GM10248 (cell line): Measurements from ENCODE around the gene ZNF688.
A peak's percentile ranks its signal among the peaks of the same experiment; 100 is the strongest.

Experiments
- CTCF ChIA-PET: fragments of 300-600 bp; sonication (Branson Sonifier 250); formaldehyde crosslinking; extraction: SDS; loops from one replicate; lab custom pipeline; 2021; ENCODE audit warnings: antibody characterized with exemption; lab: Yijun Ruan, JAX
- POLR2A ChIA-PET: fragments of 350-650 bp; sonication (Branson Sonifier 250); formaldehyde crosslinking; extraction: SDS; loops from one replicate; lab custom pipeline; 2020; ENCODE audit warnings: antibody characterized with exemption; lab: Yijun Ruan, JAX
- DNase-seq: peaks from one replicate; pipeline ENCODE4 v3.0.0; 2012; ENCODE audit errors: extremely low spot score
- CTCF ChIP-seq: IDR thresholded peaks from 2 replicates; pipeline ENCODE4 v1.5.1; 2012; ENCODE audit warnings: mild to moderate bottlenecking, low read depth; ENCODE audit errors: extremely low read depth, missing control alignments, control extremely low read depth

The ZNF688 gene

DNA sequence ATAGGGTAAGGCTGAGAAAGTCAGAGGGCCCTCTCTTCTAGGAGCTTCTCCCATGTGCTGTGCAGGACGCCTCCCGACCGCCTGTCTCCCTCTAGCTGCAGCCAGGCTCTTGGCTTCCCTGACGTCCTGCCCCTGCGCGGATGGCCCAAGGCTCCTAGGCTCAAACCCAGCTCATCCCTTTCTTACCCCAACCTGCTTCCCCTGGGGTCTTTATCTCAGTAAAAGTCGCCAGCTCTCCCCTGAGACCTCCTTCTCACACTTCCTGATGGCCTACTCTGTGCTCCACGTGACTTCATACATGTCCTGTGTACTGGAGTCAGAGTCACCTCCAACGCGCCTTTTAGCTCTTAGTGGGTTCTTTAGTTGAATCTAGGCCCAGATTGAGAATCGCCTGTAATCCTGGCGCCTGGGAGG, 35.7 kb downstream of the ZNF688 start:
- CTCF ChIA-PET = interaction anchor here (0.6 to 4.3 kb wide), 48 partner anchors 8 to 165 kb away, joined by 3 to 47 read pairs (median 5); partner anchors contain the start of genes DCTPP1, TBC1D10B, ZNF48 and ZNF764
- POLR2A ChIA-PET = interaction anchor here (0.6 to 1.6 kb wide), 8 partner anchors 8 to 446 kb away, joined by 3 to 7 read pairs (median 4); partner anchors contain the start of genes DCTPP1 and ZNF764

GRCh38 chr16:30535106-30535776, 36.3 kb downstream of the ZNF688 start:
- TF ChIP-seq CTCF = no peak
- ChIA-PET CTCF (interaction anchor here (0.6 to 4.3 kb wide), 48 partner anchors 8 to 165 kb away, joined by 3 to 47 read pairs (median 5); partner anchors contain the start of genes DCTPP1, TBC1D10B, ZNF48 and ZNF764), POLR2A (interaction anchor here (0.6 to 1.6 kb wide), 9 partner anchors 8 to 445 kb away, joined by 3 to 7 read pairs (median 4); partner anchors contain the start of genes DCTPP1 and ZNF764)
- no peak for DNase-seq

More for the DNA sequence above, 35.7 kb downstream of the ZNF688 start:
- peak; percentile 72 for TF ChIP-seq CTCF
- DNase-seq = peak; percentile 83

- CTCF ChIA-PET = interaction anchor here (1.0 to 4.3 kb wide), 29 partner anchors 10 to 159 kb away, joined by 3 to 47 read pairs (median 6); partner anchors contain the start of genes DCTPP1, ZNF48, ZNF764 and ZNF785
- TF ChIP-seq CTCF = peak; percentile 11
- POLR2A ChIA-PET = interaction anchor here (1.3 to 1.4 kb wide), 2 partner anchors 7 to 24 kb away, joined by 3 to 5 read pairs; partner anchors contain the start of gene ZNF764
- peak; percentile 92 for DNase-seq
Observed at GRCh38 chr16:30534368-30535105, 37.0 kb downstream of the ZNF688 start, which contains the start of gene ZNF747. Gene ZNF747 (minus strand): TSS chr16:30534858. CDS start chr16:30534679, 179 bp downstream.

- ChIA-PET CTCF (interaction anchor here (1.0 to 4.3 kb wide), 12 partner anchors 10 to 104 kb away, joined by 3 to 47 read pairs (median 12); partner anchors contain the start of genes DCTPP1 and ZNF764), POLR2A (interaction anchor here (0.6 to 1.3 kb wide), 2 partner anchors 25 to 439 kb away, joined by 3 to 5 read pairs; partner anchors contain the start of gene ZNF764)
- no peak for DNase-seq
- TF ChIP-seq CTCF = no peak
Observed at GRCh38 chr16:30533748-30534367, 37.7 kb downstream of the ZNF688 start.

DNA sequence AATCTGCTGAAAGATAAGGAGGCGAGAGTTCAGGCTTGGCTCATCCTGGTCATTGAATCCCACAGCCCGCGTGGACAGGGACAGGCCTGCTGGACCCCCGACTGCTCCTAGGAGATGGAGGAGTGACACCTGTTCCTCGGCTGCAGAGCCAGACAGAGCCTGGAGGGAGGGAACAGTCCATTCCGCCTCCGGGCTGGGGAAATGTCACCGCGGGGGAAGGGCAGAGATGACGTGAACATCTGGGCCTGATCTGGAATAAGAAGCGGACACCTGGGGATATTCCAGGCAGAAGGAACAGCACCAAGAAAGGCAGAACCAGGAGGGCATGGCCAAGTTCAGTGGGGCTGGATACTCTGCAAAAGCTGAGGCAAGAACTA, 38.4 kb downstream of the ZNF688 start:
- TF ChIP-seq CTCF = no peak
- ChIA-PET CTCF (interaction anchor here (4.2 to 4.3 kb wide), 2 partner anchors 25 to 103 kb away, joined by 47 read pairs; partner anchors contain the start of genes DCTPP1 and ZNF764), POLR2A (interaction anchor here (0.6 kb wide), 1 partner anchor 439 kb away, joined by 5 read pairs; no protein-coding TSS in a partner anchor)
- DNase-seq = no peak
